T-helper 17 cell (primary cell): ENCODE measurements around the gene MNT. TPM values are rescaled to one million over a fixed set of nuclear protein-coding genes. Genes with fewer than 3 reads are reported as not detected.

ENCODE experiments used
- ATAC-seq: fragments of 150-1000 bp; cut with Tn5 transposase; 2 replicates; pipeline ENCODE4 v1.10.0; 2021; ENCODE audit warnings: mild to moderate bottlenecking, moderate library complexity
- DNase-seq, 3 donors: peaks; one replicate each; pipeline versions ENCODE4 v3.0.0 to v3.0.0-alpha.2; 2020 to 2021
- H3K9me3 ChIP-seq: one replicate; pipeline ENCODE4 v1.7.0; 2013; ENCODE audit warnings: low read length, mild to moderate bottlenecking; ENCODE audit not compliant: control insufficient read depth, poor library complexity, severe bottlenecking
- H3K27ac Mint-ChIP-seq: one replicate; pipeline ENCODE4 v1.8.0; 2022; ENCODE audit warnings: mild to moderate bottlenecking, moderate library complexity, mixed read lengths
- H3K27me3 Mint-ChIP-seq: one replicate; pipeline ENCODE4 v1.8.0; 2022; ENCODE audit warnings: mixed read lengths
- H3K36me3 Mint-ChIP-seq: one replicate; pipeline ENCODE4 v1.8.0; 2022; ENCODE audit warnings: low read depth, mixed read lengths
- H3K4me1 Mint-ChIP-seq: one replicate; pipeline ENCODE4 v1.8.0; 2022; ENCODE audit warnings: mild to moderate bottlenecking, mixed read lengths
- H3K4me3 Mint-ChIP-seq: one replicate; pipeline ENCODE4 v1.8.0; 2022; ENCODE audit warnings: mild to moderate bottlenecking, moderate library complexity, mixed read lengths
- total RNA-seq, 4 donors: library from RNA in 2 of 4; stranded (reverse) in 2 of 4; gene quantifications; one replicate each; pipeline ENCODE4 v1.2.3 and lab custom pipeline; 2022 to 2026

The MNT gene
- total RNA-seq, 2 donors from 2014 or later: 92.9 to 110 TPM

- H3K4me3 Mint-ChIP-seq: no peak overlapping the region
- no peak for DNase-seq
These were observed 52.8 kb downstream of the MNT start for GRCh38 chr17:2347805-2348685.

GRCh38 chr17:2346475-2346874 is 54.4 kb downstream of the MNT start:
- H3K4me1 Mint-ChIP-seq: peaks cover 10% of the 10 kb centered on the region
- no peak for ATAC-seq
- H3K9me3 ChIP-seq: no peaks in the 10 kb centered on the region
- H3K36me3 Mint-ChIP-seq: no peaks in the 10 kb centered on the region
- H3K27me3 Mint-ChIP-seq: no peaks in the 10 kb centered on the region
- no peak overlapping the region for H3K27ac Mint-ChIP-seq
- no peak overlapping the region for H3K4me3 Mint-ChIP-seq
- DNase-seq: no peak

More at GRCh38 chr17:2347805-2348685, 52.8 kb downstream of the MNT start:
- H3K4me1 Mint-ChIP-seq: peaks cover 13% of the 10 kb centered on the region
- no peak for ATAC-seq
- no peaks in the 10 kb centered on the region for H3K9me3 ChIP-seq
- H3K27ac Mint-ChIP-seq: no peak overlapping the region
- H3K36me3 Mint-ChIP-seq: no peaks in the 10 kb centered on the region
- H3K27me3 Mint-ChIP-seq: no peaks in the 10 kb centered on the region

GRCh38 chr17:2344528-2344927 is 56.3 kb downstream of the MNT start:
- H3K9me3 ChIP-seq: no peaks in the 10 kb centered on the region
- Mint-ChIP-seq H3K4me1 (peaks cover 10% of the 10 kb centered on the region), H3K4me3 (no peak overlapping the region), H3K27ac (no peak overlapping the region), H3K27me3 (no peaks in the 10 kb centered on the region), H3K36me3 (no peaks in the 10 kb centered on the region)
- DNase-seq (no peak), ATAC-seq (no peak)

GRCh38 chr17:2343421-2343820 is 57.4 kb downstream of the MNT start:
- ATAC-seq: peak; percentile 66
- no peak overlapping the region for H3K4me3 Mint-ChIP-seq
- H3K27ac Mint-ChIP-seq: no peak overlapping the region
- H3K27me3 Mint-ChIP-seq: no peaks in the 10 kb centered on the region
- H3K4me1 Mint-ChIP-seq: peaks cover 12% of the 10 kb centered on the region
- H3K9me3 ChIP-seq: no peaks in the 10 kb centered on the region
- no peaks in the 10 kb centered on the region for H3K36me3 Mint-ChIP-seq
- no peak for DNase-seq

- H3K36me3 Mint-ChIP-seq: peaks cover 2% of the 10 kb centered on the region
- ATAC-seq (no peak), DNase-seq (no peak)
These were observed 62.6 kb downstream of the MNT start for GRCh38 chr17:2338315-2338657.

GRCh38 chr17:2337544-2338314 is 63.1 kb downstream of the MNT start:
- ATAC-seq (peak; percentile 30), DNase-seq (peak; percentile 28 to 58 (median 47))
- Mint-ChIP-seq H3K27me3 (no peaks in the 10 kb centered on the region), H3K4me1 (peaks cover 16% of the 10 kb centered on the region), H3K27ac (peak overlapping the region; percentile 81), H3K36me3 (peaks cover 2% of the 10 kb centered on the region), H3K4me3 (peak overlapping the region; percentile 99)
- H3K9me3 ChIP-seq: no peaks in the 10 kb centered on the region

More at GRCh38 chr17:2338315-2338657, 62.6 kb downstream of the MNT start:
- peak overlapping the region; percentile 85 for H3K4me3 Mint-ChIP-seq
- peak overlapping the region; percentile 81 for H3K27ac Mint-ChIP-seq
- peaks cover 18% of the 10 kb centered on the region for H3K4me1 Mint-ChIP-seq
- no peaks in the 10 kb centered on the region for H3K9me3 ChIP-seq
- no peaks in the 10 kb centered on the region for H3K27me3 Mint-ChIP-seq

- peaks cover 14% of the 10 kb centered on the region for H3K4me1 Mint-ChIP-seq
- DNase-seq (peak; percentile 63 to 72 (median 72)), ATAC-seq (peak; percentile 75)
- peaks cover 2% of the 10 kb centered on the region for H3K36me3 Mint-ChIP-seq
- no peaks in the 10 kb centered on the region for H3K9me3 ChIP-seq
- no peaks in the 10 kb centered on the region for H3K27me3 Mint-ChIP-seq
- H3K27ac Mint-ChIP-seq: peak within 1 kb of the TSS; percentile 98
- peak within 1 kb of the TSS; percentile 99 for H3K4me3 Mint-ChIP-seq
These were observed 63.9 kb downstream of the MNT start, which contains the start of gene SGSM2 for GRCh38 chr17:2336852-2337543. SGSM2 (plus strand) TSS chr17:2337501; CDS start chr17:2337689, 188 bp downstream.

- H3K4me3 Mint-ChIP-seq: peak within 1 kb of the TSS; percentile 99
- ATAC-seq: peak; percentile 87
- no peaks in the 10 kb centered on the region for H3K9me3 ChIP-seq
- no peaks in the 10 kb centered on the region for H3K27me3 Mint-ChIP-seq
- H3K4me1 Mint-ChIP-seq: peaks cover 14% of the 10 kb centered on the region
- DNase-seq: peak; percentile 82 to 85 (median 84)
- peaks cover 2% of the 10 kb centered on the region for H3K36me3 Mint-ChIP-seq
- peak within 1 kb of the TSS; percentile 98 for H3K27ac Mint-ChIP-seq
These were observed 64.5 kb downstream of the MNT start, which contains the start of gene TSR1 for GRCh38 chr17:2336215-2336851. TSR1 (minus strand) TSS chr17:2336457; CDS start chr17:2336427, 30 bp downstream.

GRCh38 chr17:2335726-2336214 is 65.1 kb downstream of the MNT start:
- Mint-ChIP-seq H3K27me3 (no peaks in the 10 kb centered on the region), H3K27ac (peak overlapping the region; percentile 98), H3K4me3 (peak overlapping the region; percentile 99), H3K4me1 (peaks cover 14% of the 10 kb centered on the region), H3K36me3 (peaks cover 2% of the 10 kb centered on the region)
- ATAC-seq (no peak), DNase-seq (no peak)
- no peaks in the 10 kb centered on the region for H3K9me3 ChIP-seq

Other genes with a start within 250 kb of the MNT start
- gene SMG6, start 97.3 kb downstream of the MNT start, total RNA-seq: 10 to 100 TPM; 48.3 to 51.6 TPM
- 1 to 10 TPM; 3.4 to 3.9 TPM for gene SRR, start 97.1 kb downstream of the MNT start, total RNA-seq
- gene TSR1, start 64.6 kb downstream of the MNT start, total RNA-seq: 10 to 100 TPM; 24.9 to 35.4 TPM
- 100 to 1,000 TPM; 119 to 128 TPM for gene SGSM2, start 63.6 kb downstream of the MNT start, total RNA-seq
- 10 to 100 TPM; 34.4 to 38.8 TPM for gene METTL16, start 110.8 kb upstream of the MNT start, total RNA-seq
- gene PAFAH1B1, start 192.6 kb upstream of the MNT start, total RNA-seq: 100 to 1,000 TPM; 149 to 165 TPM